HEK293 (cell line): ENCODE data around the gene IQGAP3.

ENCODE experiments used
- HOXA7 ChIP-seq: sonication (generic); formaldehyde crosslinking; IDR thresholded peaks from 2 replicates; pipeline ENCODE4 v1.8.1; 2022; ENCODE audit warnings: missing genetic modification reagents, borderline replicate concordance
- SCRT1 ChIP-seq: fragments of 450-650 bp; formaldehyde crosslinking; IDR thresholded peaks from 2 replicates; pipeline ENCODE4 v1.5.1; 2016; ENCODE audit warnings: missing biosample characterization, missing genetic modification characterization, borderline replicate concordance
- ZBTB21 ChIP-seq: fragments of 450-650 bp; formaldehyde crosslinking; IDR thresholded peaks from 2 replicates; pipeline ENCODE4 v1.5.1; 2017; ENCODE audit warnings: missing biosample characterization, missing genetic modification characterization
- ZFP3 ChIP-seq: fragments of 450-650 bp; formaldehyde crosslinking; IDR thresholded peaks from 2 replicates; pipeline ENCODE4 v1.5.1; 2016; ENCODE audit warnings: low read depth, missing biosample characterization, missing genetic modification characterization
- ZNF2 ChIP-seq: fragments of 450-650 bp; formaldehyde crosslinking; IDR thresholded peaks from 2 replicates; pipeline ENCODE4 v1.5.1; 2016; ENCODE audit warnings: missing biosample characterization, missing genetic modification characterization
- ZNF24 ChIP-seq: fragments of 450-650 bp; formaldehyde crosslinking; IDR thresholded peaks from 2 replicates; pipeline ENCODE4 v1.5.1; 2016; ENCODE audit warnings: missing biosample characterization, missing genetic modification characterization
- ZNF248 ChIP-seq: fragments of 450-650 bp; formaldehyde crosslinking; IDR thresholded peaks from 2 replicates; pipeline ENCODE4 v1.5.1; 2017; ENCODE audit warnings: missing biosample characterization, missing genetic modification characterization
- ZNF324 ChIP-seq: fragments of 450-650 bp; formaldehyde crosslinking; IDR thresholded peaks from 2 replicates; pipeline ENCODE4 v1.5.1; 2016; ENCODE audit warnings: missing biosample characterization, missing genetic modification characterization
- ZNF423 ChIP-seq: fragments of 450-650 bp; formaldehyde crosslinking; IDR thresholded peaks from 2 replicates; pipeline ENCODE4 v1.5.1; 2016; ENCODE audit warnings: missing biosample characterization, missing genetic modification characterization
- ZNF426 ChIP-seq: fragments of 450-650 bp; formaldehyde crosslinking; IDR thresholded peaks from 2 replicates; pipeline ENCODE4 v1.5.1; 2017; ENCODE audit warnings: missing biosample characterization, missing genetic modification characterization, mild to moderate bottlenecking, inconsistent platforms, moderate library complexity
- ZNF544 ChIP-seq: fragments of 450-650 bp; formaldehyde crosslinking; IDR thresholded peaks from 2 replicates; pipeline ENCODE4 v1.5.0; 2017; ENCODE audit warnings: missing biosample characterization, missing genetic modification characterization
- ZNF600 ChIP-seq: fragments of 450-650 bp; formaldehyde crosslinking; IDR thresholded peaks from 2 replicates; pipeline ENCODE4 v1.5.1; 2016; ENCODE audit warnings: missing biosample characterization, missing genetic modification characterization
- ZNF626 ChIP-seq: fragments of 450-650 bp; sonication (Bioruptor Pico); formaldehyde crosslinking; IDR thresholded peaks from 2 replicates; pipeline ENCODE4 v1.5.1; 2018; ENCODE audit warnings: missing biosample characterization, missing genetic modification characterization, inconsistent platforms
- ZNF629 ChIP-seq: fragments of 450-650 bp; formaldehyde crosslinking; IDR thresholded peaks from 2 replicates; pipeline ENCODE4 v1.5.1; 2017; ENCODE audit warnings: missing biosample characterization, missing genetic modification characterization
- ZNF658 ChIP-seq: fragments of 450-650 bp; formaldehyde crosslinking; IDR thresholded peaks from 2 replicates; pipeline ENCODE4; 2016; ENCODE audit warnings: missing biosample characterization, missing genetic modification characterization
- ZNF776 ChIP-seq: fragments of 450-650 bp; formaldehyde crosslinking; IDR thresholded peaks from 2 replicates; pipeline ENCODE4 v1.5.0; 2017; ENCODE audit warnings: missing biosample characterization, missing genetic modification characterization, borderline replicate concordance
- ZNF843 ChIP-seq: fragments of 450-650 bp; formaldehyde crosslinking; IDR thresholded peaks from 2 replicates; pipeline ENCODE4 v1.5.1; 2016; ENCODE audit warnings: missing biosample characterization, missing genetic modification characterization
- TF ChIP-seq, protein P1 (sequence below): fragments of 450-650 bp; formaldehyde crosslinking; IDR thresholded peaks from 2 replicates; pipeline ENCODE4 v1.5.1; 2016; ENCODE audit warnings: missing biosample characterization, missing genetic modification characterization
- TF ChIP-seq, protein P2 (sequence below): fragments of 450-650 bp; IDR thresholded peaks from 2 replicates; pipeline ENCODE4 v1.5.1; 2018; ENCODE audit warnings: missing biosample characterization, mild to moderate bottlenecking, missing genetic modification characterization
- TF ChIP-seq, protein P3 (sequence below): fragments of 450-650 bp; formaldehyde crosslinking; IDR thresholded peaks from 2 replicates; pipeline ENCODE4 v1.5.1; 2017; ENCODE audit warnings: missing biosample characterization, missing genetic modification characterization
- TF ChIP-seq, protein P4 (sequence below): fragments of 450-650 bp; formaldehyde crosslinking; IDR thresholded peaks from 2 replicates; pipeline ENCODE4 v1.5.1; 2016; ENCODE audit warnings: missing biosample characterization, missing genetic modification characterization
- TF ChIP-seq, protein P5 (sequence below): fragments of 450-650 bp; formaldehyde crosslinking; IDR thresholded peaks from 2 replicates; pipeline ENCODE4 v1.5.1; 2017; ENCODE audit warnings: missing biosample characterization, missing genetic modification characterization
- TF ChIP-seq, protein P6 (sequence below): fragments of 450-650 bp; formaldehyde crosslinking; IDR thresholded peaks from 2 replicates; pipeline ENCODE4 v1.5.0; 2017; ENCODE audit warnings: missing biosample characterization, missing genetic modification characterization, borderline replicate concordance
- TF ChIP-seq, protein P7 (sequence below): fragments of 450-650 bp; formaldehyde crosslinking; IDR thresholded peaks from 2 replicates; pipeline ENCODE4 v1.5.1; 2016; ENCODE audit warnings: missing biosample characterization, missing genetic modification characterization, low read depth

The IQGAP3 gene

DNA sequence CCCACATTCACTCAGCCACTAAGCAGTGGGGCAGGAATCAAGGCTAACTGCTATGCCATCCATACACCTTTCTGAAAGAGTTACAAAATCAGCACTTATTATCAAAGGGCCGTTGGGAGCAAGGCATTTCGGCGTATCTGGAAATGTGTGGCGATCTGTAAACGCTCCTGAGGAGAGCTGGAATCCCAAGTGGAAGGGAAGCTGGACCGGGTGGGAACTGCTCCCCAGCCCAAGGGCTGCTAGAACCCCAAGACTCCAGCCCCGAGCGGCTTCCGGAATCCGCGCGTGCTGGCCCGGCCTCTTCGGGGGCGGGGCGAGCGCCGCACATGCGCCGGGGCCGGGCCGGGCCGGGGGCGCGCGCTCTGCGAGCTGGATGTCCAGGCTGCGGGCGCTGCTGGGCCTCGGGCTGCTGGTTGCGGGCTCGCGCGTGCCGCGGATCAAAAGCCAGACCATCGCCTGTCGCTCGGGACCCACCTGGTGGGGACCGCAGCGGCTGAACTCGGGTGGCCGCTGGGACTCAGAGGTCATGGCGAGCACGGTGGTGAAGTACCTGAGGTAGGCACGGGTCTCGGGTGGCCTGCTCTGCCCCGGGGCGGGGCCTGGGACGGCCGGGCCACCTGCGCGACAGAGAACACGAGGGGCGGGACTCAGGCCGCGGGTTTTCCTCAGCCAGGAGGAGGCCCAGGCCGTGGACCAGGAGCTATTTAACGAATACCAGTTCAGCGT, 19.2 kb upstream of the IQGAP3 start, which contains the start of gene NAXE (continued):
- TF ChIP-seq, protein P1, sequence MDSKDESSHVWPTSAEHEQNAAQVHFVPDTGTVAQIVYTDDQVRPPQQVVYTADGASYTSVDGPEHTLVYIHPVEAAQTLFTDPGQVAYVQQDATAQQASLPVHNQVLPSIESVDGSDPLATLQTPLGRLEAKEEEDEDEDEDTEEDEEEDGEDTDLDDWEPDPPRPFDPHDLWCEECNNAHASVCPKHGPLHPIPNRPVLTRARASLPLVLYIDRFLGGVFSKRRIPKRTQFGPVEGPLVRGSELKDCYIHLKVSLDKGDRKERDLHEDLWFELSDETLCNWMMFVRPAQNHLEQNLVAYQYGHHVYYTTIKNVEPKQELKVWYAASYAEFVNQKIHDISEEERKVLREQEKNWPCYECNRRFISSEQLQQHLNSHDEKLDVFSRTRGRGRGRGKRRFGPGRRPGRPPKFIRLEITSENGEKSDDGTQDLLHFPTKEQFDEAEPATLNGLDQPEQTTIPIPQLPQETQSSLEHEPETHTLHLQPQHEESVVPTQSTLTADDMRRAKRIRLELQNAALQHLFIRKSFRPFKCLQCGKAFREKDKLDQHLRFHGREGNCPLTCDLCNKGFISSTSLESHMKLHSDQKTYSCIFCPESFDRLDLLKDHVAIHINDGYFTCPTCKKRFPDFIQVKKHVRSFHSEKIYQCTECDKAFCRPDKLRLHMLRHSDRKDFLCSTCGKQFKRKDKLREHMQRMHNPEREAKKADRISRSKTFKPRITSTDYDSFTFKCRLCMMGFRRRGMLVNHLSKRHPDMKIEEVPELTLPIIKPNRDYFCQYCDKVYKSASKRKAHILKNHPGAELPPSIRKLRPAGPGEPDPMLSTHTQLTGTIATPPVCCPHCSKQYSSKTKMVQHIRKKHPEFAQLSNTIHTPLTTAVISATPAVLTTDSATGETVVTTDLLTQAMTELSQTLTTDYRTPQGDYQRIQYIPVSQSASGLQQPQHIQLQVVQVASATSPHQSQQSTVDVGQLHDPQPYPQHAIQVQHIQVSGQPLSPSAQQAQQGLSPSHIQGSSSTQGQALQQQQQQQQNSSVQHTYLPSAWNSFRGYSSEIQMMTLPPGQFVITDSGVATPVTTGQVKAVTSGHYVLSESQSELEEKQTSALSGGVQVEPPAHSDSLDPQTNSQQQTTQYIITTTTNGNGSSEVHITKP: 0 out of 2 replicates have a peak, but pooled peaks have one; percentile 3
- no peak for TF ChIP-seq ZNF544 (tag by site-specific recombination)
- no peak for TF ChIP-seq ZNF658 (tag by site-specific recombination)
- TF ChIP-seq, protein P2, sequence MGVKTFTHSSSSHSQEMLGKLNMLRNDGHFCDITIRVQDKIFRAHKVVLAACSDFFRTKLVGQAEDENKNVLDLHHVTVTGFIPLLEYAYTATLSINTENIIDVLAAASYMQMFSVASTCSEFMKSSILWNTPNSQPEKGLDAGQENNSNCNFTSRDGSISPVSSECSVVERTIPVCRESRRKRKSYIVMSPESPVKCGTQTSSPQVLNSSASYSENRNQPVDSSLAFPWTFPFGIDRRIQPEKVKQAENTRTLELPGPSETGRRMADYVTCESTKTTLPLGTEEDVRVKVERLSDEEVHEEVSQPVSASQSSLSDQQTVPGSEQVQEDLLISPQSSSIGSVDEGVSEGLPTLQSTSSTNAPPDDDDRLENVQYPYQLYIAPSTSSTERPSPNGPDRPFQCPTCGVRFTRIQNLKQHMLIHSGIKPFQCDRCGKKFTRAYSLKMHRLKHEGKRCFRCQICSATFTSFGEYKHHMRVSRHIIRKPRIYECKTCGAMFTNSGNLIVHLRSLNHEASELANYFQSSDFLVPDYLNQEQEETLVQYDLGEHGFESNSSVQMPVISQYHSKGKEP (tag by site-specific recombination): no peak
- peak; percentile 50; the same call in 1 of the 2 replicates for TF ChIP-seq ZNF629 (tag by site-specific recombination)
- TF ChIP-seq ZNF426: no peak
- no peak for TF ChIP-seq ZNF2 (tag by site-specific recombination)
- TF ChIP-seq, protein P3, sequence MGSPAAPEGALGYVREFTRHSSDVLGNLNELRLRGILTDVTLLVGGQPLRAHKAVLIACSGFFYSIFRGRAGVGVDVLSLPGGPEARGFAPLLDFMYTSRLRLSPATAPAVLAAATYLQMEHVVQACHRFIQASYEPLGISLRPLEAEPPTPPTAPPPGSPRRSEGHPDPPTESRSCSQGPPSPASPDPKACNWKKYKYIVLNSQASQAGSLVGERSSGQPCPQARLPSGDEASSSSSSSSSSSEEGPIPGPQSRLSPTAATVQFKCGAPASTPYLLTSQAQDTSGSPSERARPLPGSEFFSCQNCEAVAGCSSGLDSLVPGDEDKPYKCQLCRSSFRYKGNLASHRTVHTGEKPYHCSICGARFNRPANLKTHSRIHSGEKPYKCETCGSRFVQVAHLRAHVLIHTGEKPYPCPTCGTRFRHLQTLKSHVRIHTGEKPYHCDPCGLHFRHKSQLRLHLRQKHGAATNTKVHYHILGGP: no peak
- no peak for TF ChIP-seq ZFP3 (tag by site-specific recombination)
- TF ChIP-seq HOXA7 (CRISPR knock-in tag): no peak
- TF ChIP-seq ZNF248 (tag by site-specific recombination): no peak
- no peak for TF ChIP-seq ZNF626 (tag by site-specific recombination)
- peak; percentile 89 for TF ChIP-seq ZNF600
- TF ChIP-seq, protein P4, sequence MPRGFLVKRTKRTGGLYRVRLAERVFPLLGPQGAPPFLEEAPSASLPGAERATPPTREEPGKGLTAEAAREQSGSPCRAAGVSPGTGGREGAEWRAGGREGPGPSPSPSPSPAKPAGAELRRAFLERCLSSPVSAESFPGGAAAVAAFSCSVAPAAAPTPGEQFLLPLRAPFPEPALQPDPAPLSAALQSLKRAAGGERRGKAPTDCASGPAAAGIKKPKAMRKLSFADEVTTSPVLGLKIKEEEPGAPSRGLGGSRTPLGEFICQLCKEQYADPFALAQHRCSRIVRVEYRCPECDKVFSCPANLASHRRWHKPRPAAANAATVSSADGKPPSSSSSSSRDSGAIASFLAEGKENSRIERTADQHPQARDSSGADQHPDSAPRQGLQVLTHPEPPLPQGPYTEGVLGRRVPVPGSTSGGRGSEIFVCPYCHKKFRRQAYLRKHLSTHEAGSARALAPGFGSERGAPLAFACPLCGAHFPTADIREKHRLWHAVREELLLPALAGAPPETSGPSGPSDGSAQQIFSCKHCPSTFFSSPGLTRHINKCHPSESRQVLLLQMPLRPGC: no peak
- peak; percentile 13; the same call in 1 of the 2 replicates for TF ChIP-seq ZNF843
- TF ChIP-seq, protein P5, sequence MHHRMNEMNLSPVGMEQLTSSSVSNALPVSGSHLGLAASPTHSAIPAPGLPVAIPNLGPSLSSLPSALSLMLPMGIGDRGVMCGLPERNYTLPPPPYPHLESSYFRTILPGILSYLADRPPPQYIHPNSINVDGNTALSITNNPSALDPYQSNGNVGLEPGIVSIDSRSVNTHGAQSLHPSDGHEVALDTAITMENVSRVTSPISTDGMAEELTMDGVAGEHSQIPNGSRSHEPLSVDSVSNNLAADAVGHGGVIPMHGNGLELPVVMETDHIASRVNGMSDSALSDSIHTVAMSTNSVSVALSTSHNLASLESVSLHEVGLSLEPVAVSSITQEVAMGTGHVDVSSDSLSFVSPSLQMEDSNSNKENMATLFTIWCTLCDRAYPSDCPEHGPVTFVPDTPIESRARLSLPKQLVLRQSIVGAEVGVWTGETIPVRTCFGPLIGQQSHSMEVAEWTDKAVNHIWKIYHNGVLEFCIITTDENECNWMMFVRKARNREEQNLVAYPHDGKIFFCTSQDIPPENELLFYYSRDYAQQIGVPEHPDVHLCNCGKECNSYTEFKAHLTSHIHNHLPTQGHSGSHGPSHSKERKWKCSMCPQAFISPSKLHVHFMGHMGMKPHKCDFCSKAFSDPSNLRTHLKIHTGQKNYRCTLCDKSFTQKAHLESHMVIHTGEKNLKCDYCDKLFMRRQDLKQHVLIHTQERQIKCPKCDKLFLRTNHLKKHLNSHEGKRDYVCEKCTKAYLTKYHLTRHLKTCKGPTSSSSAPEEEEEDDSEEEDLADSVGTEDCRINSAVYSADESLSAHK (tag by site-specific recombination): no peak
- TF ChIP-seq ZNF423 (tag by site-specific recombination): no peak
- no peak for TF ChIP-seq ZNF776 (tag by site-specific recombination)
- TF ChIP-seq, protein P6, sequence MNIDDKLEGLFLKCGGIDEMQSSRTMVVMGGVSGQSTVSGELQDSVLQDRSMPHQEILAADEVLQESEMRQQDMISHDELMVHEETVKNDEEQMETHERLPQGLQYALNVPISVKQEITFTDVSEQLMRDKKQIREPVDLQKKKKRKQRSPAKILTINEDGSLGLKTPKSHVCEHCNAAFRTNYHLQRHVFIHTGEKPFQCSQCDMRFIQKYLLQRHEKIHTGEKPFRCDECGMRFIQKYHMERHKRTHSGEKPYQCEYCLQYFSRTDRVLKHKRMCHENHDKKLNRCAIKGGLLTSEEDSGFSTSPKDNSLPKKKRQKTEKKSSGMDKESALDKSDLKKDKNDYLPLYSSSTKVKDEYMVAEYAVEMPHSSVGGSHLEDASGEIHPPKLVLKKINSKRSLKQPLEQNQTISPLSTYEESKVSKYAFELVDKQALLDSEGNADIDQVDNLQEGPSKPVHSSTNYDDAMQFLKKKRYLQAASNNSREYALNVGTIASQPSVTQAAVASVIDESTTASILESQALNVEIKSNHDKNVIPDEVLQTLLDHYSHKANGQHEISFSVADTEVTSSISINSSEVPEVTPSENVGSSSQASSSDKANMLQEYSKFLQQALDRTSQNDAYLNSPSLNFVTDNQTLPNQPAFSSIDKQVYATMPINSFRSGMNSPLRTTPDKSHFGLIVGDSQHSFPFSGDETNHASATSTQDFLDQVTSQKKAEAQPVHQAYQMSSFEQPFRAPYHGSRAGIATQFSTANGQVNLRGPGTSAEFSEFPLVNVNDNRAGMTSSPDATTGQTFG: no peak
- TF ChIP-seq, protein P7, sequence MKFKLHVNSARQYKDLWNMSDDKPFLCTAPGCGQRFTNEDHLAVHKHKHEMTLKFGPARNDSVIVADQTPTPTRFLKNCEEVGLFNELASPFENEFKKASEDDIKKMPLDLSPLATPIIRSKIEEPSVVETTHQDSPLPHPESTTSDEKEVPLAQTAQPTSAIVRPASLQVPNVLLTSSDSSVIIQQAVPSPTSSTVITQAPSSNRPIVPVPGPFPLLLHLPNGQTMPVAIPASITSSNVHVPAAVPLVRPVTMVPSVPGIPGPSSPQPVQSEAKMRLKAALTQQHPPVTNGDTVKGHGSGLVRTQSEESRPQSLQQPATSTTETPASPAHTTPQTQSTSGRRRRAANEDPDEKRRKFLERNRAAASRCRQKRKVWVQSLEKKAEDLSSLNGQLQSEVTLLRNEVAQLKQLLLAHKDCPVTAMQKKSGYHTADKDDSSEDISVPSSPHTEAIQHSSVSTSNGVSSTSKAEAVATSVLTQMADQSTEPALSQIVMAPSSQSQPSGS: no peak
- TF ChIP-seq ZNF324: no peak
- TF ChIP-seq ZBTB21 (tag by site-specific recombination): no peak
- TF ChIP-seq ZNF24 (tag by site-specific recombination): peak; percentile 31; the same call in 1 of the 2 replicates
- no peak for TF ChIP-seq SCRT1
